ENCODE data around the gene ADAM15. TPM values are rescaled to one million over a fixed set of nuclear protein-coding genes. Genes with fewer than 3 reads are reported as not detected.

Gene ADAM15
- total RNA-seq, 1 donor from 2014 or later: 186 TPM

GRCh38 chr1:155057788-155058211 is 6.7 kb downstream of the ADAM15 start:
- Histone ChIP-seq H3K36me3 (ENCODE audit: control insufficient read depth, insufficient read depth, low read length) (peaks cover 3% of the 10 kb centered on the region), H3K4me3 (ENCODE audit: low read depth, low read length) (no peak overlapping the region), H3K27me3 (ENCODE audit: control insufficient read depth, insufficient read depth, low read length) (no peaks in the 10 kb centered on the region)
- no peak for DNase-seq (ENCODE audit: low read depth)
- TF ChIP-seq, protein P1, sequence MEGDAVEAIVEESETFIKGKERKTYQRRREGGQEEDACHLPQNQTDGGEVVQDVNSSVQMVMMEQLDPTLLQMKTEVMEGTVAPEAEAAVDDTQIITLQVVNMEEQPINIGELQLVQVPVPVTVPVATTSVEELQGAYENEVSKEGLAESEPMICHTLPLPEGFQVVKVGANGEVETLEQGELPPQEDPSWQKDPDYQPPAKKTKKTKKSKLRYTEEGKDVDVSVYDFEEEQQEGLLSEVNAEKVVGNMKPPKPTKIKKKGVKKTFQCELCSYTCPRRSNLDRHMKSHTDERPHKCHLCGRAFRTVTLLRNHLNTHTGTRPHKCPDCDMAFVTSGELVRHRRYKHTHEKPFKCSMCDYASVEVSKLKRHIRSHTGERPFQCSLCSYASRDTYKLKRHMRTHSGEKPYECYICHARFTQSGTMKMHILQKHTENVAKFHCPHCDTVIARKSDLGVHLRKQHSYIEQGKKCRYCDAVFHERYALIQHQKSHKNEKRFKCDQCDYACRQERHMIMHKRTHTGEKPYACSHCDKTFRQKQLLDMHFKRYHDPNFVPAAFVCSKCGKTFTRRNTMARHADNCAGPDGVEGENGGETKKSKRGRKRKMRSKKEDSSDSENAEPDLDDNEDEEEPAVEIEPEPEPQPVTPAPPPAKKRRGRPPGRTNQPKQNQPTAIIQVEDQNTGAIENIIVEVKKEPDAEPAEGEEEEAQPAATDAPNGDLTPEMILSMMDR (IDR thresholded peaks at IDR 0.05; ENCODE audit: insufficient read depth, low read length, poor library complexity, severe bottlenecking): no peak

DNA sequence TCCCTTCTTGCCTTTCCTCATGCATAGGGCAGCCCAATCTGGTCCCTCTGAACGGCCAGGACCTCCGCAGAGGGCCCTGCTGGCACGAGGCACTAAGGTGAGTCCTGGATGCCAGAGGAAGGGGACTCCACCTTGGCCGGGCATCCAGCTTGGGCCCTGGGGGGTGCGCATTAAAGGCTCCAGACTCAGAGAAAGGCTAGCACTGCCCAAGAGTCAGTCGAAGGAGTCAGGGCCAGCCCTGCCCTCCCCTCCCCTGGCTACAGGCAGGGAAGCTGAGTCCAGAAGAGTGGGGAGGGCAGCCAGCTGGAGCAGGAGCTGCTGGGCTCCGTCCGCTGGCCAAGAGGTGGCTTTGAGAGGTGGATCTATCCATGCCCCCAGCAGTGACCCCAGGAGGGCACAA is 9.6 kb downstream of the ADAM15 start:
- H3K4me3 ChIP-seq (ENCODE audit: low read depth, low read length): no peak overlapping the region
- H3K36me3 ChIP-seq (ENCODE audit: control insufficient read depth, insufficient read depth, low read length): peaks cover 3% of the 10 kb centered on the region
- TF ChIP-seq, protein P1 (IDR thresholded peaks at IDR 0.05; ENCODE audit: insufficient read depth, low read length, poor library complexity, severe bottlenecking): no peak
- H3K27me3 ChIP-seq (ENCODE audit: control insufficient read depth, insufficient read depth, low read length): no peaks in the 10 kb centered on the region
- no peak for DNase-seq (ENCODE audit: low read depth)

DNA sequence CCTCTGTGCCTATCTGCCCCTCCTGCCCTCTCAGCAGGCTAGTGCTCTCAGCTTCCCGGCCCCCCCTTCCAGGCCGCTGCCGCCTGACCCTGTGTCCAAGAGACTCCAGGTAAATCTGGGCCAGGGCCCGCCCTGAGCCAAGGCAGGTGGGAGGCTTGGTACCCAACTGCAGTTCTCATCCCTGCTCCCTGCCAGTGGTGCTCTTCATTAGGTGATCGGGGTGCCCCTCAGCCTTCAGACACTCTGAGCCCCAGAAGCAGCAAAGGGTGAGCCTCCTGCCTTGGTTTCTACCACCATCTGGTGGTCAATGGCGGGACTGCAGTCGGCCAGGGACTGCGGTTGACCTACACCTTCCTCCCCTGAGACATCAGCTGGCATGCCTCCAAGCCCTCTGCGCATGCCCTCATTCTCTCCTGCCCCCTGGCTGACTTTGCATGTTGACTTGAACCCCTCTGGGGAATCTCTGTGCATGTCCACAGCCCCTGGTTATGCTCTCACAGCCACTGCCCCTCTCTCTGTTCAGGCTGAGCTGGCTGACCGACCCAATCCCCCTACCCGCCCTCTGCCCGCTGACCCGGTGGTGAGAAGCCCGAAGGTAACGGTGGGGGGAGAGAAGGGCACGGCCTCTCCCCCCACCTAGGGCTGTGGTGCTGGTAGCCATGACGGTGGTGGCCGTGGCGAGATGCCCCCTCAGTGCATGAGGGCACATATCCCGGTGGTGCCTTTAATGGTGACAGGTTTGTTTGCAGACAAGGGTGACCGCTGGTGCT is 10.4 kb downstream of the ADAM15 start:
- TF ChIP-seq, protein P1 (IDR thresholded peaks at IDR 0.05; ENCODE audit: insufficient read depth, low read length, poor library complexity, severe bottlenecking): peak; percentile 99
- Histone ChIP-seq H3K36me3 (ENCODE audit: control insufficient read depth, insufficient read depth, low read length) (peaks cover 1% of the 10 kb centered on the region), H3K4me3 (ENCODE audit: low read depth, low read length) (no peak overlapping the region), H3K27me3 (ENCODE audit: control insufficient read depth, insufficient read depth, low read length) (no peaks in the 10 kb centered on the region)
- no peak for DNase-seq (ENCODE audit: low read depth)

DNA sequence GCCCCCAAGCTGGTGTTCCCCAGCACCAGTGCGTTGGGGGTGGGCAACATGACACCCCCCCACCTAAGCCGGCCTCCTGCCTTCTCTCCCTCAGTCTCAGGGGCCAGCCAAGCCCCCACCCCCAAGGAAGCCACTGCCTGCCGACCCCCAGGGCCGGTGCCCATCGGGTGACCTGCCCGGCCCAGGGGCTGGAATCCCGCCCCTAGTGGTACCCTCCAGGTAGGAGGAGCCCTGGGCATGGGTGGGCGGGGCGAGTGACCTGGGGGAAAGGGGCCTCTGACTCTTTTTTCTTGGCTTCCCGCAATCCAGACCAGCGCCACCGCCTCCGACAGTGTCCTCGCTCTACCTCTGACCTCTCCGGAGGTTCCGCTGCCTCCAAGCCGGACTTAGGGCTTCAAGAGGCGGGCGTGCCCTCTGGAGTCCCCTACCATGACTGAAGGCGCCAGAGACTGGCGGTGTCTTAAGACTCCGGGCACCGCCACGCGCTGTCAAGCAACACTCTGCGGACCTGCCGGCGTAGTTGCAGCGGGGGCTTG is 11.1 kb downstream of the ADAM15 start:
- TF ChIP-seq, protein P1 (IDR thresholded peaks at IDR 0.05; ENCODE audit: insufficient read depth, low read length, poor library complexity, severe bottlenecking): peak; percentile 19
- peaks cover 1% of the 10 kb centered on the region for H3K36me3 ChIP-seq (ENCODE audit: control insufficient read depth, insufficient read depth, low read length)
- no peak for DNase-seq (ENCODE audit: low read depth)
- no peaks in the 10 kb centered on the region for H3K27me3 ChIP-seq (ENCODE audit: control insufficient read depth, insufficient read depth, low read length)
- H3K4me3 ChIP-seq (ENCODE audit: low read depth, low read length): no peak overlapping the region

DNA sequence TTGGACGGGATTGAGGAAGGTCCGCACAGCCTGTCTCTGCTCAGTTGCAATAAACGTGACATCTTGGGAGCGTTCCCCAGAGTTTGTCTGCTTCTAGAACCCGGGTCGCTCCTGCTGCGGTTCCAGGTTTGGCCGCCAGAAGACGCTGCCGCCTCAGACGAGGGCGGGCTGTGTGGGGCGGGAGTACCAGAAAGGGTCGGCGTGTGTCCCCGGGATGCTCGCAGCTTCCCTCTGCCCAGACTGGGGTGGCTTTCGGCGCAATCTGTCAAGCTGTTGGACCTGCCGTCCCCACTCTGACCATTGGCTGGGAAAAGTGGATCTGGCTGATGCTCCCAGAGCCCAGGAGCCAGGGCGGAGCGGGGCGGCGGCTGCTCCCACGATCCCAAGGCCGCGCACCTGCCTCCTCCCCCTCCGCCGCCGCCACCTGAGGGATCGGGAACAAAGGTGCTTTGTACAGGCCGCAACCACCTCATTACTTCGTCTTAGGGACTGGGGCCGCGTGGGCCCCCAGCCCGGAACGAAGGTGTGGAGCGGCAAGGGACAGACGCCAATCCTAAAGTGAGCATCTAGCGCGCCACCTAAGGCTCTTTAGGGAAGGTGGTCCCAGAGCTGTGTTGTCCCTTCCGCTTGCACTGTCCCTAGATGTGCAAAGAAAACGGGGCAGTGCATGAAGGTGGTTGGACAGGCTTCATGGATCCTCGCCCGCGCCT is 11.7 kb downstream of the ADAM15 start:
- no peak for DNase-seq (ENCODE audit: low read depth)
- peak overlapping the region; percentile 11 for H3K4me3 ChIP-seq (ENCODE audit: low read depth, low read length)
- no peaks in the 10 kb centered on the region for H3K27me3 ChIP-seq (ENCODE audit: control insufficient read depth, insufficient read depth, low read length)
- TF ChIP-seq, protein P1 (IDR thresholded peaks at IDR 0.05; ENCODE audit: insufficient read depth, low read length, poor library complexity, severe bottlenecking): peak; percentile 95
- H3K36me3 ChIP-seq (ENCODE audit: control insufficient read depth, insufficient read depth, low read length): no peaks in the 10 kb centered on the region

All from kidney epithelial cell (primary cell).